Breast epithelium (tissue), 4 donors: ENCODE data around the gene NUP205. TPM values are rescaled to one million over a fixed set of nuclear protein-coding genes. Genes with fewer than 3 reads are reported as not detected.

Experiments
- DNase-seq, 2 donors: peaks; one replicate each; pipeline ENCODE4 v3.0.0-alpha.2; 2019; ENCODE audit warnings: low spot score in 2 of 2
- H3K27ac ChIP-seq, 2 donors: fragments of 200-600 bp; sonication (generic) in 1 of 2; one replicate each; pipeline ENCODE4 v1.5.1; 2016 to 2019; ENCODE audit warnings: mild to moderate bottlenecking in 1 of 2
- H3K27me3 ChIP-seq, 2 donors: fragments of 200-600 bp; sonication (generic) in 1 of 2; one replicate each; pipeline versions ENCODE4 v1.5.1 to v1.6.0; 2017 to 2019; ENCODE audit warnings: control low read depth in 1 of 2, mild to moderate bottlenecking in 1 of 2
- H3K36me3 ChIP-seq: fragments of 200-600 bp; one replicate; pipeline ENCODE4 v1.5.1; 2019
- H3K4me1 ChIP-seq, 2 donors: fragments of 200-600 bp; sonication (generic); one replicate each; pipeline ENCODE4 v1.5.1; 2016 to 2019; ENCODE audit warnings: control low read depth in 1 of 2
- H3K4me3 ChIP-seq, 3 donors: fragments of 200-600 bp; sonication (generic); 1 replicate in 2 of 3; 2 replicates in 1 of 3; pipeline ENCODE4 v1.5.1; 2016 to 2019; ENCODE audit warnings: mild to moderate bottlenecking in 3 of 3, moderate library complexity in 2 of 3
- H3K9me3 ChIP-seq, 2 donors: fragments of 200-600 bp; sonication (generic) in 1 of 2; one replicate each; pipeline ENCODE4 v1.5.1; 2016 to 2019; ENCODE audit warnings: control low read depth in 1 of 2
- CTCF ChIP-seq, 3 donors: fragments of 450-650 bp; IDR thresholded peaks; one replicate each; pipeline ENCODE4 v1.5.1; 2016 to 2017; ENCODE audit warnings: antibody characterized with exemption in 3 of 3, mild to moderate bottlenecking in 3 of 3, moderate library complexity in 3 of 3
- POLR2A ChIP-seq: fragments of 450-650 bp; IDR thresholded peaks from one replicate; pipeline ENCODE4 v1.6.1; 2016; ENCODE audit warnings: antibody characterized with exemption, mild to moderate bottlenecking, moderate library complexity
- POLR2AphosphoS5 ChIP-seq, 3 donors: sonication (generic); formaldehyde crosslinking; IDR thresholded peaks; one replicate each; pipeline ENCODE4 v1.6.1; 2017; ENCODE audit warnings: antibody characterized with exemption in 3 of 3
- intact Hi-C: fragments of 100-400 bp; cut with DNase I; formaldehyde crosslinking; loops from one replicate; pipeline ENCODE4 v1.15.1; 2023; ENCODE audit warnings: low total_unique reads
- total RNA-seq, 3 donors: library from RNA; depleted of rRNA; stranded (reverse); fragments of >200 nt; gene quantifications; one replicate each; pipeline ENCODE4 v1.1.0, GENCODE V29; 2016

The NUP205 gene
- total RNA-seq, 3 donors from 2014 or later, result 22.6 to 49.6 (median 44.6) TPM

- TF ChIP-seq POLR2A (no peak), CTCF (IDR thresholded peaks at IDR 0.05) (no peak), POLR2AphosphoS5 (IDR thresholded peaks at IDR 0.05) (no peak)
- no peak for DNase-seq
- no peak overlapping the region for H3K4me3 ChIP-seq
- no peak overlapping the region for H3K27ac ChIP-seq
- H3K27me3 ChIP-seq, result no peaks in the 10 kb centered on the region
- intact Hi-C loops, result no loop called here
- H3K36me3 ChIP-seq, result no peaks in the 10 kb centered on the region
- no peaks in the 10 kb centered on the region for H3K9me3 ChIP-seq
- no peaks in the 10 kb centered on the region for H3K4me1 ChIP-seq
Observed at GRCh38 chr7:135539629-135540028, 18.1 kb upstream of the NUP205 start.

GRCh38 chr7:135541029-135541428 is 16.7 kb upstream of the NUP205 start:
- Histone ChIP-seq H3K27ac (no peak overlapping the region), H3K36me3 (no peaks in the 10 kb centered on the region), H3K4me1 (no peaks in the 10 kb centered on the region), H3K27me3 (no peaks in the 10 kb centered on the region), H3K4me3 (no peak overlapping the region), H3K9me3 (peaks cover 0 to 3% of the 10 kb centered on the region in 2 donors)
- intact Hi-C loops, result no loop called here
- TF ChIP-seq CTCF (IDR thresholded peaks at IDR 0.05), result no peak
- no peak for TF ChIP-seq POLR2AphosphoS5 (IDR thresholded peaks at IDR 0.05)
- no peak for DNase-seq

GRCh38 chr7:135550196-135550595 is 7.5 kb upstream of the NUP205 start:
- H3K4me3 ChIP-seq, result no peak overlapping the region
- intact Hi-C loops, result no loop called here
- H3K27me3 ChIP-seq, result no peaks in the 10 kb centered on the region
- no peaks in the 10 kb centered on the region for H3K4me1 ChIP-seq
- H3K36me3 ChIP-seq, result no peaks in the 10 kb centered on the region
- TF ChIP-seq CTCF (IDR thresholded peaks at IDR 0.05) (no peak), POLR2A (no peak), POLR2AphosphoS5 (IDR thresholded peaks at IDR 0.05) (no peak)
- no peak overlapping the region for H3K27ac ChIP-seq
- H3K9me3 ChIP-seq, result peaks cover 0 to 3% of the 10 kb centered on the region in 2 donors
- DNase-seq, result no peak

- no peaks in the 10 kb centered on the region for H3K27me3 ChIP-seq
- H3K36me3 ChIP-seq, result no peaks in the 10 kb centered on the region
- no peaks in the 10 kb centered on the region for H3K9me3 ChIP-seq
- DNase-seq, result no peak
- no peak overlapping the region for H3K4me3 ChIP-seq
- intact Hi-C loops, result no loop called here
- H3K4me1 ChIP-seq, result no peaks in the 10 kb centered on the region
- TF ChIP-seq CTCF (IDR thresholded peaks at IDR 0.05), result no peak
- no peak overlapping the region for H3K27ac ChIP-seq
Observed at GRCh38 chr7:135552148-135552547, 5.6 kb upstream of the NUP205 start.

- no peaks in the 10 kb centered on the region for H3K27me3 ChIP-seq
- intact Hi-C loops, result no loop called here
- no peak overlapping the region for H3K27ac ChIP-seq
- no peaks in the 10 kb centered on the region for H3K36me3 ChIP-seq
- no peaks in the 10 kb centered on the region for H3K4me1 ChIP-seq
- no peak overlapping the region for H3K4me3 ChIP-seq
- no peak for DNase-seq
- no peak for TF ChIP-seq POLR2A
- no peaks in the 10 kb centered on the region for H3K9me3 ChIP-seq
Observed at GRCh38 chr7:135553346-135553745, 4.4 kb upstream of the NUP205 start.

GRCh38 chr7:135558337-135558767 is 635 bp downstream of the NUP205 start:
- no peaks in the 10 kb centered on the region for H3K36me3 ChIP-seq
- DNase-seq, result peak in 1 of 2 donors; percentile 36
- H3K27ac ChIP-seq, result peak overlapping the region; percentile 95 to 99
- peak overlapping the region; percentile 73 to 91 (median 77) for H3K4me3 ChIP-seq
- TF ChIP-seq POLR2A, result no peak
- TF ChIP-seq CTCF (IDR thresholded peaks at IDR 0.05), result peak in 2 of 3 donors; percentile 24 to 48
- no peak for TF ChIP-seq POLR2AphosphoS5 (IDR thresholded peaks at IDR 0.05)
- intact Hi-C loops, result no loop called here
- H3K4me1 ChIP-seq, result peaks cover 0 to 6% of the 10 kb centered on the region in 2 donors
- H3K27me3 ChIP-seq, result no peaks in the 10 kb centered on the region
- H3K9me3 ChIP-seq, result no peaks in the 10 kb centered on the region
